GM12872 (cell line): ENCODE results near the gene FHIP1B.

Experiments used
- CTCF ChIP-seq: IDR thresholded peaks from 3 replicates; pipeline ENCODE4 v1.5.1; 2011; ENCODE audit warnings: low read depth, mild to moderate bottlenecking, low read length, moderate library complexity; ENCODE audit not compliant: insufficient read depth

FHIP1B gene

GRCh38 chr11:6209801-6210200 lies 24.6 kb downstream of the FHIP1B start:
- no peak for TF ChIP-seq CTCF

GRCh38 chr11:6206456-6207180 lies 27.8 kb downstream of the FHIP1B start:
- no peak for TF ChIP-seq CTCF

GRCh38 chr11:6205366-6205765 lies 29.1 kb downstream of the FHIP1B start, which contains the start of gene C11orf42:
Gene C11orf42, plus strand, starts transcription at chr11:6205557. Its CDS starts 59 bp downstream, at chr11:6205616.
- TF ChIP-seq CTCF: no peak

GRCh38 chr11:6204706-6205105 lies 29.7 kb downstream of the FHIP1B start:
- TF ChIP-seq CTCF: no peak

- no peak for TF ChIP-seq CTCF
Measured at GRCh38 chr11:6203327-6203726, 31.1 kb downstream of the FHIP1B start.

- TF ChIP-seq CTCF: no peak
Measured at GRCh38 chr11:6202041-6202440, 32.4 kb downstream of the FHIP1B start.

GRCh38 chr11:6201481-6201880 lies 33.0 kb downstream of the FHIP1B start:
- TF ChIP-seq CTCF: no peak
